Tibial nerve (tissue), 4 donors: ENCODE data around the gene HAUS8.

ENCODE experiments used
- CTCF ChIP-seq, 5 experiments: fragments of 200-600 bp in 3 of 5; fragments of 450-650 bp in 2 of 5; sonication (generic) in 3 of 5; IDR thresholded peaks; one replicate each; pipeline ENCODE4 v1.5.1; 2016 to 2019; ENCODE audit warnings: antibody characterized with exemption in 5 of 5, mild to moderate bottlenecking in 3 of 5, moderate library complexity in 2 of 5
- EP300 ChIP-seq, 2 donors: sonication (generic); formaldehyde crosslinking; IDR thresholded peaks; one replicate each; pipeline ENCODE4 v1.6.1; 2017; ENCODE audit warnings: antibody characterized with exemption in 2 of 2, mild to moderate bottlenecking in 1 of 2

GRCh38 chr19:17055636-17056035 is 19.6 kb downstream of the HAUS8 start:
- TF ChIP-seq CTCF (IDR thresholded peaks at IDR 0.05) = no peak
- no peak for TF ChIP-seq EP300 (IDR thresholded peaks at IDR 0.05)
